ENCODE measurements around the gene B3GNT4. TPM values are rescaled to one million over a fixed set of nuclear protein-coding genes. Genes with fewer than 3 reads are reported as not detected.

The B3GNT4 gene
- not detected for total RNA-seq

- WGBS, result 1% methylated on average over 11 of the region's 104 CpGs
- Histone ChIP-seq H3K4me1 (peaks cover 15 to 35% (median 22%) of the 10 kb centered on the region in 4 donors), H3K4me3 (peak within 1 kb of the TSS; percentile 59 to 77 (median 66)), H3K27me3 (peaks cover 5 to 71% (median 33%) of the 10 kb centered on the region in 4 donors), H3K36me3 (peaks cover 15 to 23% (median 21%) of the 10 kb centered on the region in 4 donors), H3K27ac (replicated peaks in 1 of 4) (no peak within 1 kb of the TSS), H3K9me3 (no peaks in the 10 kb centered on the region)
- TF ChIP-seq EP300 (IDR thresholded peaks at IDR 0.05), result no peak
- no peak for TF ChIP-seq POLR2AphosphoS5 (IDR thresholded peaks at IDR 0.05)
- TF ChIP-seq POLR2A (IDR thresholded peaks at IDR 0.05; ENCODE audit: low read depth), result no peak
- no peak for TF ChIP-seq CTCF (IDR thresholded peaks at IDR 0.05)
- no peak for DNase-seq (ENCODE audit: extremely low spot score)
- intact Hi-C loops (cut with DNase I), result no loop called here
These were observed at the start of gene B3GNT4 for GRCh38 chr12:122203301-122204166. Gene B3GNT4, plus strand, starts transcription at chr12:122203709. Its CDS starts 910 bp downstream, at chr12:122204619.

- Histone ChIP-seq H3K36me3 (no peaks in the 10 kb centered on the region), H3K27ac (replicated peaks in 1 of 4) (no peak overlapping the region), H3K4me1 (no peaks in the 10 kb centered on the region), H3K9me3 (no peaks in the 10 kb centered on the region), H3K4me3 (no peak overlapping the region), H3K27me3 (no peaks in the 10 kb centered on the region)
- WGBS, result 92% methylated on average over 10 of the region's 10 CpGs
- DNase-seq (ENCODE audit: extremely low spot score), result no peak
- TF ChIP-seq POLR2A (IDR thresholded peaks at IDR 0.05; ENCODE audit: low read depth) (no peak), EP300 (IDR thresholded peaks at IDR 0.05) (no peak), CTCF (IDR thresholded peaks at IDR 0.05) (no peak), POLR2AphosphoS5 (IDR thresholded peaks at IDR 0.05) (no peak)
- intact Hi-C loops (cut with DNase I), result no loop called here
These were observed 47.8 kb upstream of the B3GNT4 start for GRCh38 chr12:122155705-122156104.

GRCh38 chr12:122158700-122159285, 44.7 kb upstream of the B3GNT4 start:
- Histone ChIP-seq H3K27ac (replicated peaks in 1 of 4) (no peak overlapping the region), H3K4me1 (no peaks in the 10 kb centered on the region), H3K36me3 (no peaks in the 10 kb centered on the region), H3K4me3 (no peak overlapping the region), H3K9me3 (no peaks in the 10 kb centered on the region), H3K27me3 (no peaks in the 10 kb centered on the region)
- intact Hi-C loops (cut with DNase I), result no loop called here
- no peak for DNase-seq (ENCODE audit: extremely low spot score)
- 83% methylated on average over 7 of the region's 7 CpGs for WGBS
- TF ChIP-seq CTCF (IDR thresholded peaks at IDR 0.05) (no peak), EP300 (IDR thresholded peaks at IDR 0.05) (no peak), POLR2AphosphoS5 (IDR thresholded peaks at IDR 0.05) (no peak), POLR2A (IDR thresholded peaks at IDR 0.05; ENCODE audit: low read depth) (no peak)

- Histone ChIP-seq H3K27ac (replicated peaks in 1 of 4) (no peak overlapping the region), H3K9me3 (no peaks in the 10 kb centered on the region), H3K27me3 (no peaks in the 10 kb centered on the region), H3K4me1 (no peaks in the 10 kb centered on the region), H3K36me3 (no peaks in the 10 kb centered on the region), H3K4me3 (no peak overlapping the region)
- intact Hi-C loops (cut with DNase I), result no loop called here
- TF ChIP-seq EP300 (IDR thresholded peaks at IDR 0.05) (no peak), POLR2AphosphoS5 (IDR thresholded peaks at IDR 0.05) (no peak), CTCF (IDR thresholded peaks at IDR 0.05) (no peak), POLR2A (IDR thresholded peaks at IDR 0.05; ENCODE audit: low read depth) (no peak)
- 82% methylated on average over 4 of the region's 4 CpGs for WGBS
- DNase-seq (ENCODE audit: extremely low spot score), result no peak
These were observed 43.6 kb upstream of the B3GNT4 start for GRCh38 chr12:122159882-122160281.

All from esophagus muscularis mucosa (tissue), 4 donors.